WERI-Rb-1 (cell line): Measurements from ENCODE around the gene L1CAM.

Experiments
- DNase-seq: peaks from one replicate; pipeline ENCODE4 v3.0.0-alpha.2; 2020
- H3K27ac ChIP-seq: fragments of 250-450 bp; sonication (Bioruptor Pico); 2 replicates; pipeline ENCODE4 v1.5.1; 2020; ENCODE audit warnings: mild to moderate bottlenecking, moderate library complexity
- H3K27me3 ChIP-seq: fragments of 250-450 bp; sonication (Bioruptor Pico); 2 replicates; pipeline ENCODE4 v1.5.1; 2021; ENCODE audit warnings: mild to moderate bottlenecking, low read depth, moderate library complexity; ENCODE audit not compliant: insufficient read depth, severe bottlenecking
- H3K36me3 ChIP-seq: fragments of 250-450 bp; sonication (Bioruptor Pico); 2 replicates; pipeline ENCODE4 v1.5.1; 2020; ENCODE audit warnings: mild to moderate bottlenecking, moderate library complexity
- H3K4me3 ChIP-seq: 2 replicates; pipeline ENCODE4 v1.5.1; 2011; ENCODE audit warnings: low read depth, mild to moderate bottlenecking, control low read depth, low read length
- H3K9me3 ChIP-seq: fragments of 250-450 bp; sonication (Bioruptor Pico); 2 replicates; pipeline ENCODE4 v1.5.1; 2021; ENCODE audit warnings: mild to moderate bottlenecking, moderate library complexity; ENCODE audit not compliant: severe bottlenecking
- CTCF ChIP-seq: IDR thresholded peaks from 2 replicates; pipeline ENCODE4 v1.5.1; 2011; ENCODE audit warnings: low read depth, mild to moderate bottlenecking, control low read depth, inconsistent platforms, low read length

L1CAM gene

GRCh38 chrX:153813161-153813560, 72.8 kb downstream of the L1CAM start:
- Histone ChIP-seq H3K27me3 (peaks cover 16% of the 10 kb centered on the region), H3K27ac (no peak overlapping the region), H3K9me3 (no peaks in the 10 kb centered on the region), H3K36me3 (no peaks in the 10 kb centered on the region), H3K4me3 (no peak overlapping the region)
- no peak for DNase-seq
- TF ChIP-seq CTCF, result no peak

- peaks cover 12% of the 10 kb centered on the region for H3K27me3 ChIP-seq
- no peak overlapping the region for H3K27ac ChIP-seq
- DNase-seq, result no peak
- no peak overlapping the region for H3K4me3 ChIP-seq
- no peaks in the 10 kb centered on the region for H3K9me3 ChIP-seq
- H3K36me3 ChIP-seq, result no peaks in the 10 kb centered on the region
- TF ChIP-seq CTCF, result no peak
These were observed 73.8 kb downstream of the L1CAM start for GRCh38 chrX:153812220-153812619.
